ENCODE data around the gene IGSF9B.

- TF ChIP-seq CTCF (IDR thresholded peaks at IDR 0.05) = no peak
- no peak for TF ChIP-seq POLR2A (IDR thresholded peaks at IDR 0.05)
Observed at GRCh38 chr11:133889188-133889587, 67.6 kb downstream of the IGSF9B start.

Data from uterus (tissue), 2 donors.